H1 (cell line): Measurements from ENCODE around the gene NEDD8. TPM values are rescaled to one million over a fixed set of nuclear protein-coding genes. Genes with fewer than 3 reads are reported as not detected.

Source experiments
- CTCF ChIA-PET: fragments of 300-600 bp; sonication (Branson Sonifier 250); formaldehyde crosslinking; loops from one replicate; lab custom pipeline; 2021; ENCODE audit not compliant: partially characterized antibody; lab: Charles Lee
- POLR2A ChIA-PET: fragments of 300-600 bp; sonication (Branson Sonifier 250); formaldehyde crosslinking; loops from one replicate; lab custom pipeline; 2021; ENCODE audit warnings: inconsistent platforms; ENCODE audit not compliant: partially characterized antibody; lab: Charles Lee
- DNase-seq, 2 experiments: peaks; one replicate each; pipeline versions ENCODE4 v3.0.0 to v3.0.0-alpha.2; 2010 to 2022; ENCODE audit warnings: low spot score in 2 of 2, low read depth in 1 of 2, mixed read lengths in 1 of 2
- FAIRE-seq: peaks from 2 replicates; lab custom pipeline; 2011; peaks lifted over from hg19 to GRCh38; lab: Jason Lieb, UNC
- H2AFZ ChIP-seq: 2 replicates; pipeline ENCODE4 v1.8.1; 2012; ENCODE audit warnings: low read length, inconsistent platforms
- H2AK5ac ChIP-seq: 2 replicates; pipeline ENCODE4 v1.6.1; 2013; ENCODE audit warnings: low read depth, low read length
- H2BK120ac ChIP-seq: replicated peaks from 2 replicates; pipeline ENCODE3; 2013; ENCODE audit warnings: low read depth, low read length, inconsistent platforms
- H2BK12ac ChIP-seq: 2 replicates; pipeline ENCODE4 v1.6.1; 2013; ENCODE audit warnings: low read depth, low read length
- H2BK15ac ChIP-seq: 2 replicates; pipeline ENCODE4 v1.6.1; 2013; ENCODE audit warnings: low read length
- H2BK20ac ChIP-seq: 2 replicates; pipeline ENCODE4 v1.6.1; 2013; ENCODE audit warnings: low read length
- H2BK5ac ChIP-seq: 2 replicates; pipeline ENCODE4 v1.6.1; 2013; ENCODE audit warnings: low read depth, low read length
- H3K14ac ChIP-seq: 2 replicates; pipeline ENCODE4 v1.6.1; 2013; ENCODE audit warnings: inconsistent platforms; ENCODE audit not compliant: insufficient read length
- H3K18ac ChIP-seq: 2 replicates; pipeline ENCODE4 v1.6.1; 2013; ENCODE audit warnings: low read length; ENCODE audit errors: extremely low read depth
- H3K23ac ChIP-seq: 2 replicates; pipeline ENCODE4 v1.6.1; 2013; ENCODE audit warnings: inconsistent platforms; ENCODE audit not compliant: insufficient read length
- H3K23me2 ChIP-seq: 2 replicates; pipeline ENCODE4 v1.6.1; 2013; ENCODE audit warnings: low read depth, low read length
- H3K27ac ChIP-seq: 2 replicates; pipeline ENCODE4 v1.6.1; 2011; ENCODE audit warnings: low read depth, low read length, inconsistent platforms
- H3K27me3 ChIP-seq, 4 experiments: replicated peaks in 1 of 4; 1 replicate in 1 of 4; 2 replicates in 3 of 4; pipeline versions ENCODE4 v1.6.1 to v1.8.1; 2011 to 2013; ENCODE audit warnings: low read length in 3 of 4, mild to moderate bottlenecking in 3 of 4, inconsistent platforms in 2 of 4, mixed read lengths in 2 of 4, moderate library complexity in 1 of 4; ENCODE audit not compliant: control insufficient read depth in 3 of 4, insufficient read depth in 3 of 4; ENCODE audit errors: extremely low read depth in 1 of 4
- H3K36me3 ChIP-seq, 4 experiments: 2 replicates each; pipeline versions ENCODE4 v1.6.1 to v1.8.1; 2011 to 2013; ENCODE audit warnings: mild to moderate bottlenecking in 4 of 4, low read length in 3 of 4, moderate library complexity in 2 of 4, control low read depth in 1 of 4, inconsistent platforms in 1 of 4; ENCODE audit not compliant: insufficient read depth in 4 of 4, control insufficient read depth in 2 of 4
- H3K4ac ChIP-seq: replicated peaks from 2 replicates; pipeline ENCODE3; 2013; ENCODE audit warnings: low read length, low read depth, mixed read lengths, inconsistent platforms; ENCODE audit not compliant: insufficient read length
- H3K4me1 ChIP-seq, 4 experiments: replicated peaks in 1 of 4; 1 replicate in 1 of 4; 2 replicates in 3 of 4; pipeline versions ENCODE4 v1.6.1 to v1.8.1; 2011 to 2013; ENCODE audit warnings: low read length in 3 of 4, inconsistent platforms in 2 of 4, mixed read lengths in 1 of 4; ENCODE audit not compliant: insufficient read depth in 4 of 4, control insufficient read depth in 3 of 4
- H3K4me2 ChIP-seq, 2 experiments: 2 replicates each; pipeline versions ENCODE4 v1.6.1 to v1.8.1; 2011 to 2013; ENCODE audit warnings: low read depth in 2 of 2, low read length in 2 of 2, control low read depth in 1 of 2, inconsistent platforms in 1 of 2, mild to moderate bottlenecking in 1 of 2; ENCODE audit not compliant: insufficient read depth in 1 of 2
- H3K4me3 ChIP-seq, 4 experiments: fragments of 200-600, 300-600 bp in 1 of 4; sonication (generic), shearing (Covaris generic), sonication (Bioruptor Twin) in 1 of 4; 2 replicates each; pipeline versions ENCODE4 v1.5.1 to v1.8.1; 2011 to 2016; ENCODE audit warnings: low read length in 4 of 4, low read depth in 3 of 4, control low read depth in 2 of 4, inconsistent platforms in 2 of 4, mild to moderate bottlenecking in 2 of 4, mixed read lengths in 1 of 4, moderate library complexity in 1 of 4; ENCODE audit not compliant: insufficient read depth in 2 of 4; ENCODE audit errors: extremely low read depth in 1 of 4
- H3K56ac ChIP-seq: replicated peaks from 2 replicates; pipeline ENCODE3; 2013; ENCODE audit warnings: low read depth, mild to moderate bottlenecking, mixed read lengths, low read length, inconsistent platforms; ENCODE audit not compliant: insufficient read length
- H3K79me1 ChIP-seq: 2 replicates; pipeline ENCODE4 v1.6.1; 2013; ENCODE audit warnings: low read depth, low read length, control low read depth
- H3K79me2 ChIP-seq, 2 experiments: 2 replicates each; pipeline versions ENCODE4 v1.6.1 to v1.8.1; 2012 to 2013; ENCODE audit warnings: low read length in 2 of 2, mild to moderate bottlenecking in 2 of 2, inconsistent platforms in 1 of 2; ENCODE audit not compliant: insufficient read depth in 2 of 2, control insufficient read depth in 1 of 2
- H3K9ac ChIP-seq, 4 experiments: replicated peaks in 1 of 4; 1 replicate in 1 of 4; 2 replicates in 3 of 4; pipeline versions ENCODE4 v1.6.1 to v1.8.1; 2011 to 2013; ENCODE audit warnings: low read depth in 3 of 4, low read length in 3 of 4, control low read depth in 2 of 4, mild to moderate bottlenecking in 2 of 4, moderate library complexity in 2 of 4, inconsistent platforms in 1 of 4; ENCODE audit errors: extremely low read depth in 1 of 4
- H3K9me3 ChIP-seq, 2 experiments: 2 replicates each; pipeline versions ENCODE4 v1.6.1 to v1.8.1; 2012 to 2013; ENCODE audit warnings: mild to moderate bottlenecking in 2 of 2, moderate library complexity in 2 of 2, control low read depth in 1 of 2, inconsistent platforms in 1 of 2, low read depth in 1 of 2, low read length in 1 of 2, mixed read lengths in 1 of 2; ENCODE audit not compliant: insufficient read depth in 2 of 2
- H4K20me1 ChIP-seq, 2 experiments: replicated peaks in 1 of 2; 2 replicates each; pipeline versions ENCODE3 to v1.8.1; 2011 to 2013; ENCODE audit warnings: inconsistent platforms in 2 of 2, low read length in 2 of 2, mild to moderate bottlenecking in 1 of 2; ENCODE audit not compliant: insufficient read depth in 2 of 2, control insufficient read depth in 1 of 2
- H4K5ac ChIP-seq: 2 replicates; pipeline ENCODE4 v1.6.1; 2013; ENCODE audit warnings: low read length, low read depth, mixed read lengths, inconsistent platforms; ENCODE audit not compliant: insufficient read length
- H4K8ac ChIP-seq: 2 replicates; pipeline ENCODE4 v1.8.0; 2013; ENCODE audit warnings: mild to moderate bottlenecking, moderate library complexity, low read length, inconsistent platforms; ENCODE audit not compliant: insufficient read depth; ENCODE audit errors: extremely low read depth
- H4K91ac ChIP-seq: replicated peaks from 2 replicates; pipeline ENCODE3; 2013; ENCODE audit warnings: low read length, mixed read lengths, inconsistent platforms; ENCODE audit not compliant: insufficient read length
- EP300 ChIP-seq, 2 experiments: IDR thresholded peaks; 1 replicate in 1 of 2; 2 replicates in 1 of 2; pipeline ENCODE4 v1.6.1; 2011 to 2012; ENCODE audit warnings: low read depth in 2 of 2, low read length in 2 of 2, mild to moderate bottlenecking in 2 of 2, borderline replicate concordance in 1 of 2, inconsistent platforms in 1 of 2, moderate library complexity in 1 of 2
- FOSL1 ChIP-seq: IDR thresholded peaks from 2 replicates; pipeline ENCODE4 v1.6.1; 2011; ENCODE audit warnings: mild to moderate bottlenecking, low read depth, low read length, moderate library complexity; ENCODE audit not compliant: insufficient read depth
- JUND ChIP-seq: IDR thresholded peaks from 2 replicates; pipeline ENCODE4 v1.6.1; 2011; ENCODE audit warnings: mild to moderate bottlenecking, improper control_type of control experiment, low read length
- POLR2A ChIP-seq, 2 experiments: IDR thresholded peaks; 1 replicate in 1 of 2; 2 replicates in 1 of 2; pipeline ENCODE4 v1.6.1; 2011; ENCODE audit warnings: low read depth in 2 of 2, low read length in 2 of 2, mild to moderate bottlenecking in 2 of 2; ENCODE audit errors: control extremely low read depth in 1 of 2
- WGBS, 2 experiments: shearing (Covaris generic) in 1 of 2; methylation state at CpG; one replicate each; pipeline versions ENCODE4 v1.1.6 to v1.1.7; 2013 to 2015; ENCODE audit warnings: low lambda C conversion rate in 2 of 2, mixed read lengths in 2 of 2, inconsistent platforms in 1 of 2, low coverage in 1 of 2, missing lambda C conversion rate in 1 of 2; ENCODE audit not compliant: insufficient replicate concordance in 2 of 2, insufficient coverage in 1 of 2, insufficient read length in 1 of 2; ENCODE audit errors: extremely low coverage in 1 of 2, missing lambda C conversion rate in 1 of 2; 5-methylcytosine and 5-hydroxymethylcytosine counted together
- polyA plus RNA-seq, 7 experiments: library from polyadenylated mRNA; depleted of rRNA in 3 of 7; stranded (reverse) in 5 of 7; unstranded in 2 of 7; fragments of >200 nt in 5 of 7; fragments of 200-250 nt in 2 of 7; gene quantifications; 1 replicate in 5 of 7; 2 replicates in 1 of 7; 4 replicates in 1 of 7; pipeline versions ENCODE4 v1.2.1 to v1.2.3, GENCODE V29; 2011 to 2013; ENCODE audit warnings: missing spikeins in 2 of 7, mixed read lengths in 2 of 7
- total RNA-seq: library from RNA; stranded (reverse); fragmentation: NEBNext Ultra II Directional; extraction: Animal tissue kit (Norgen Biotek cat#: 25700); gene quantifications from 2 replicates; pipeline ENCODE4 v1.2.1, GENCODE V29; 2021
- TF ChIP-seq, protein P1 (sequence below), 3 experiments: IDR thresholded peaks; 1 replicate in 2 of 3; 2 replicates in 1 of 3; pipeline versions ENCODE4 v1.5.1 to v1.6.1; 2011; ENCODE audit warnings: low read length in 3 of 3, mild to moderate bottlenecking in 3 of 3, inconsistent platforms in 2 of 3, low read depth in 1 of 3, moderate library complexity in 1 of 3; ENCODE audit not compliant: insufficient read depth in 1 of 3; ENCODE audit errors: control extremely low read depth in 1 of 3

The NEDD8 gene
- total and polyA plus RNA-seq, 2 of the 8 experiments (the other 6 are each of a cell fraction or from before 2014, with no cell fraction given): 253 to 317 TPM

DNA sequence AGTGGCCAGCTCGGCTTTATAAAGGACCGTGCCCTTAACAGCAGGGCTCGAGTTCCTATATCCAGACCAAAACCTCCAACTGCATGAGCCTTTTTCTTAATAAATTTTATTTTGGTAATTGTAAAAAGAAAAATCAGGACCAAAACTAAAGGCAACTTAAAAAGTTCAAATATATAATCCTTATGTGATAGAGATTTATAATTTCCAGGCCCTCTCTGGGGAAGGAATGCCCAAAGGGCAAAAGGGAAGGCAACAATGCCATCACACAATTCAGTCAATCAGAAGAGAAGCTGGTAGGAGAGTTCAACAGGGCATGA lies 43.1 kb downstream of the NEDD8 start:
- Histone ChIP-seq H3K14ac (no peak overlapping the region), H2AK5ac (no peak overlapping the region), H3K36me3 (peaks cover 17 to 35% (median 32%) of the 10 kb centered on the region in 4 experiments; a peak in 7 of 8 replicates), H4K8ac (no peak overlapping the region), H4K91ac (no peak overlapping the region), H2BK12ac (no peak overlapping the region), H3K23ac (no peak overlapping the region), H3K18ac (no peak overlapping the region), H3K56ac (no peak overlapping the region), H3K79me2 (peaks cover 0 to 13% of the 10 kb centered on the region in 2 experiments; a peak in 2 of 4 replicates), H2BK5ac (no peak overlapping the region), H3K79me1 (peaks cover 12% of the 10 kb centered on the region), H3K23me2 (peaks cover 5% of the 10 kb centered on the region), H3K4me3 (peak overlapping the region; percentile 5 to 91 (median 81); a peak in 7 of 8 replicates), H3K4me2 (peak overlapping the region; percentile 41 to 70), H3K9ac (0 out of 7 replicates have a peak overlapping the region, but pooled peaks of 1 of the 4 experiments have one; percentile 42), H3K4ac (no peak overlapping the region), H2BK120ac (no peak overlapping the region), H2BK15ac (0 out of 2 replicates have a peak overlapping the region, but pooled peaks have one; percentile 89), H2BK20ac (no peak overlapping the region), H4K5ac (no peak overlapping the region), H3K27ac (no peak overlapping the region), H3K4me1 (peaks cover 0 to 7% (median 4%) of the 10 kb centered on the region in 4 experiments; a peak in 6 of 7 replicates), H4K20me1 (peaks cover 0 to 16% of the 10 kb centered on the region in 2 experiments), H3K27me3 (no peaks in the 10 kb centered on the region), H3K9me3 (no peaks in the 10 kb centered on the region), H2AFZ (no peak overlapping the region)
- ChIA-PET CTCF (interaction anchor here (0.8 to 4.1 kb wide), 4 partner anchors 24 to 118 kb away, joined by 3 to 16 read pairs (median 4); partner anchors contain the start of genes CHMP4A, CIDEB, DHRS1 and IRF9), POLR2A (interaction anchor here (0.5 to 7.9 kb wide), 18 partner anchors 8 to 94 kb away, joined by 3 to 158 read pairs (median 4); partner anchors contain the start of genes CHMP4A, EMC9, IRF9 and MDP1)
- WGBS, 2 experiments: 25% methylated on average over 3 of the region's 3 CpGs; no CpG with 5 or more reads in 1 of the 2 experiments
- no peak for TF ChIP-seq EP300 (IDR thresholded peaks at IDR 0.05; ENCODE audit: borderline replicate concordance in 1 of 2, low read depth in 2 of 2, low read length in 2 of 2)
- TF ChIP-seq, protein P1, sequence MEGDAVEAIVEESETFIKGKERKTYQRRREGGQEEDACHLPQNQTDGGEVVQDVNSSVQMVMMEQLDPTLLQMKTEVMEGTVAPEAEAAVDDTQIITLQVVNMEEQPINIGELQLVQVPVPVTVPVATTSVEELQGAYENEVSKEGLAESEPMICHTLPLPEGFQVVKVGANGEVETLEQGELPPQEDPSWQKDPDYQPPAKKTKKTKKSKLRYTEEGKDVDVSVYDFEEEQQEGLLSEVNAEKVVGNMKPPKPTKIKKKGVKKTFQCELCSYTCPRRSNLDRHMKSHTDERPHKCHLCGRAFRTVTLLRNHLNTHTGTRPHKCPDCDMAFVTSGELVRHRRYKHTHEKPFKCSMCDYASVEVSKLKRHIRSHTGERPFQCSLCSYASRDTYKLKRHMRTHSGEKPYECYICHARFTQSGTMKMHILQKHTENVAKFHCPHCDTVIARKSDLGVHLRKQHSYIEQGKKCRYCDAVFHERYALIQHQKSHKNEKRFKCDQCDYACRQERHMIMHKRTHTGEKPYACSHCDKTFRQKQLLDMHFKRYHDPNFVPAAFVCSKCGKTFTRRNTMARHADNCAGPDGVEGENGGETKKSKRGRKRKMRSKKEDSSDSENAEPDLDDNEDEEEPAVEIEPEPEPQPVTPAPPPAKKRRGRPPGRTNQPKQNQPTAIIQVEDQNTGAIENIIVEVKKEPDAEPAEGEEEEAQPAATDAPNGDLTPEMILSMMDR (IDR thresholded peaks at IDR 0.05; ENCODE audit: control extremely low read depth in 1 of 3, insufficient read depth in 1 of 3, low read depth in 1 of 3, low read length in 3 of 3): no peak
- no peak for TF ChIP-seq FOSL1
- TF ChIP-seq POLR2A (IDR thresholded peaks at IDR 0.05; ENCODE audit: control extremely low read depth in 1 of 2, low read depth in 2 of 2, low read length in 2 of 2): no peak
- no peak for TF ChIP-seq JUND
- DNase-seq (no peak), FAIRE-seq (no peak)
